GM12864 (cell line): ENCODE results near the gene VTI1A.

Source experiments
- DNase-seq: peaks from one replicate; pipeline ENCODE4 v3.0.0-alpha.2; 2011; ENCODE audit warnings: low read depth
- H3K4me3 ChIP-seq: 2 replicates; pipeline ENCODE4 v1.5.1; 2011; ENCODE audit warnings: mild to moderate bottlenecking, low read depth, low read length, control low read depth
- TF ChIP-seq, protein P1 (sequence below): IDR thresholded peaks from 2 replicates; pipeline ENCODE4 v1.5.1; 2011; ENCODE audit warnings: low read depth, mild to moderate bottlenecking, moderate library complexity, low read length, control low read depth, inconsistent platforms; ENCODE audit errors: missing control alignments

VTI1A gene

DNA sequence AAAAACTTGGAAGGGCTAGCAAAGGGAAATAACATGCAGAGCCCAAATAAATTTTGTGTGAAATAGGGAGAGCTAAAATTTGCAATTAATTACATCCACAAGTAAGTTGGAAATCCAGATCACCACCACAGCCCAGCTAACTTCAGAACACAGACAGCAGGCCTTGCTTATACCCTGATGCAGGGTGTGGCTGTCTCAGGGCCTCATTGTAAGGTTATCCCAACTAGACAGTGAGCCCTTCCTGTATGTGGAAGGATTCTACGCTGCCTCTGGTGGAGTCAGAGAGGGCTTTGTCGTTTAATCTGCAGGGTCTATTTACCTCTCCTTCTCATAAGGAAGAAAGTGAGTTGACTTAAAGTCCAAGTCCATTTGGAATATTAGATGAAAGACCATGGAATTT, 322.1 kb downstream of the VTI1A start:
- H3K4me3 ChIP-seq, result no peak overlapping the region
- no peak for DNase-seq
- TF ChIP-seq, protein P1, sequence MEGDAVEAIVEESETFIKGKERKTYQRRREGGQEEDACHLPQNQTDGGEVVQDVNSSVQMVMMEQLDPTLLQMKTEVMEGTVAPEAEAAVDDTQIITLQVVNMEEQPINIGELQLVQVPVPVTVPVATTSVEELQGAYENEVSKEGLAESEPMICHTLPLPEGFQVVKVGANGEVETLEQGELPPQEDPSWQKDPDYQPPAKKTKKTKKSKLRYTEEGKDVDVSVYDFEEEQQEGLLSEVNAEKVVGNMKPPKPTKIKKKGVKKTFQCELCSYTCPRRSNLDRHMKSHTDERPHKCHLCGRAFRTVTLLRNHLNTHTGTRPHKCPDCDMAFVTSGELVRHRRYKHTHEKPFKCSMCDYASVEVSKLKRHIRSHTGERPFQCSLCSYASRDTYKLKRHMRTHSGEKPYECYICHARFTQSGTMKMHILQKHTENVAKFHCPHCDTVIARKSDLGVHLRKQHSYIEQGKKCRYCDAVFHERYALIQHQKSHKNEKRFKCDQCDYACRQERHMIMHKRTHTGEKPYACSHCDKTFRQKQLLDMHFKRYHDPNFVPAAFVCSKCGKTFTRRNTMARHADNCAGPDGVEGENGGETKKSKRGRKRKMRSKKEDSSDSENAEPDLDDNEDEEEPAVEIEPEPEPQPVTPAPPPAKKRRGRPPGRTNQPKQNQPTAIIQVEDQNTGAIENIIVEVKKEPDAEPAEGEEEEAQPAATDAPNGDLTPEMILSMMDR, result no peak

DNA sequence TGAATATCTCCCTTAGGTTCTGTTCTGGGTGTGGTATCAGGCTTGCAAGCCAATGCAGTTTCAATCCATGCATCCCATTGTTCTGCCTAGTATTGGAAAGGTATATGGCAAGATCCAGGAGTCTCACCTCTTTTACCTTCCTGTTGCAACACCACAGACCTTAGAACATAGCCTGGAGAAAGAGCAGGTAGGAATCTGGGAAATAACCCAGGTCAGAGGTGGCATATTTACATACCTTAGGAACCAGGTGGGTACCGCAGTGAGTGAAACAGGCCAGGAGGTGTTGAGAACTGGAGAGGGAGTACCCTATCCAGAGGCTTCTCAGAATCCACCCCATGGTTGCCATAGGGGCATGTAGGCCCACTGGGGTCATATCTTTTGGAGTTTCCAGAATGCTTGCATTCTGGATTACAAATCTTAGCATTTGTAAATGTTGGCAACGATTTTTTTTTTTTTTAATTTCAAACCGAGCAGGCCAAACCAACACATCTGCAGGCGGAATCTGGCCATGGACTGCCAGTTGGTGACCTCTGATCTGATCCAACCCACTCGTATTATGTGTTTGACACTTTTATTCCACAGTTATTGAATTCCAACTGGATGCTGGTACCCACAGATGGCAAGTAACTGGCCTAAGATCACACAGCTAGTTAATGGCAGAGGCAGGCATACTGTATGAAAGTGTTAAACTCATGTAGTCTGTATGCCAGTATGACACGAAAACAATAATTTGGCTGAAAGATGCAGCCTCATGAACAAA, 322.8 kb downstream of the VTI1A start:
- TF ChIP-seq, protein P1, result no peak
- no peak overlapping the region for H3K4me3 ChIP-seq
- DNase-seq, result no peak

DNA sequence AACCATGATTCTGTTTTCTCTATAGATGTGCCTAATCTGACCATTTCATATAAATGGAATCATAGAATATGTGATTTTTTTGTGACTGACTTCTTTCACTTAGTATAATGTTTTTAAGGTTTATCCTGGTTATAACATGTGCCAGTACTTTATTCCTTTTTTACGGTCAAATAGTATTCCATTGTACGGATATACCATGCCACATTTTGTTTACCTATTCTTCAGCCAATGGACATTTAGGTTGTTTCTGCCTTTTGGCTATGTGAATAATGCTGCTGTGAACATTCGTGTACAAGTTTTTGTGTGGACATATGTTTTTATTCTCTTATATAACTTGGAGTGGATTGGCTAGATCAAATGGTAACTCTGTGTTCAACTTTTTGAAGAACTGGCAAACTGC, 324.7 kb downstream of the VTI1A start:
- H3K4me3 ChIP-seq, result no peak overlapping the region
- DNase-seq, result no peak
- TF ChIP-seq, protein P1, result no peak

DNA sequence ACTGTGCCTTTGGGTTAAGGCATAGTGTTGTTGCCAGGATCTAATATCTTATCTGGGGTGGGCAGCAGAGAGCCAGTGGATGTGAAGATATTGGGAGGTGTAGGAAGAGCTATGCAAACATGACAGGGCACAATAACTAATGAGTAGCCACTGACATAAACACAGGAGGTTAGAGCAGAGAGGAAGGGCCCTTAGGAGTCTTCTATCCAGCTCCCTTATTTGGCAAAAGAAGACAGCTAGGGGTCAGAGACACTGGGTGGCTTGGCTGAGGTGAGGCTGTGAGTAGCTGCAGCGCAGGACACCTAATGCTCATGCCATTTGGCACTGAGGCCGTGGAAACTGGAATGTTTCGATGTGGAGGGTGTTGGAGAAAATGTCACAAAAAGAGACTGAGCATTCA, 326.8 kb downstream of the VTI1A start:
- no peak for DNase-seq
- TF ChIP-seq, protein P1, result no peak
- no peak overlapping the region for H3K4me3 ChIP-seq

DNA sequence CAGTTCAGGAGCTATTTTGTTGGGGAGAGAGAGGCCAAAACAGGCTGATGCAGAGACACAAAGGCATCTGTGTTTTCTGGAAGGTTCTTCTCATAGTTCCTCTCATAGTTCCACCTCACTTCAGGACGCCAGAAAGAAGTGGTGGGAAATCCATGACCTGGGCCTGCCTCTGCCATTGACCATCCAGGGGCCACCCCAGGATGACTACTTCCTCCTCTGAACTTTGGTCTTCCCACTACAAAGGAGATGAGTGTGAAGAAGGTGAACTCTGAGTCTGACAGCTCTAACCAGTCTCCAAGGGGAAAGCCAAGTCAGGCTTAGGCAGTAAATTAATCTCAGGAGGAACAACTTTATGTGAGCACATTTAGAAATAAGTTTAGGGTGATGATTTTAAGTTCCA, 327.2 kb downstream of the VTI1A start:
- TF ChIP-seq, protein P1, result no peak
- DNase-seq, result no peak

DNA sequence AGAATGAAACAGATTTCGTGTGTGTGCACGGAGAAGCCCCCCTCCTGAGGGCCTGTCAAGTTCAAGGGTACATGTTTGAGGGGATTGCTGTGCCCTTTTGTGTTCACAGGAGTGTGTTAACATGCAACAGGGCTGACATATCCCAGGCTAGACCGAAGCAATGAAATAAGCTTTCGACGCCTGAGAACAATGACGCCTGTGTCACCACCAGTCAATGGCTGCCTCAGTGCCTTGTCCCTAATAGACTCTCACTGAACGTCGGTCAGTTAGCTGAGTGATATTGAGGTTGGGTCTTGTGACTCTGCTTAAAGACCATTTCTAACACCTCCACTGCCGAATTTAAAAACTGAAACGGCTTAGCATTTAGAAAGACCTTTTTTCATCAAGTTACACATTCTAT, 327.8 kb downstream of the VTI1A start:
- TF ChIP-seq, protein P1, result no peak
- no peak overlapping the region for H3K4me3 ChIP-seq
- no peak for DNase-seq

More for the DNA sequence above, 327.2 kb downstream of the VTI1A start:
- no peak overlapping the region for H3K4me3 ChIP-seq

DNA sequence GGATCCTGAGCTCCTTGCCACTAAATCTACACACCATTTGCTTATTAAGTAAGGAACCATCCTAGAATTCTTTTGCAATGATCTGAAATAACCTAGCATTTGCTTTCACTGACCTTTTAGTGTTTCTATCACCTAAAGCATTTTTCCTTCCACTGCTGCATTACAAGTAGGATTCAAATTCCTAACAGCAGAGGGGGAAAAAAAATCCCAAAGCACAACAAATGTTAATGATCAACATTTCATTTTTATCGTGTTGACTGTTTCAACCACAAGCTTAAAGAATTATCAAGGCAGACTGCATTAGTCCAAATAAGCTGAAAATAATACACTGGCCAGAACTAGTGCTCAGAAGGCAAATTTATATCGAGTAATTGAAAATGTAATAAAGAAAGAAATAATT, 328.4 kb downstream of the VTI1A start:
- no peak overlapping the region for H3K4me3 ChIP-seq
- TF ChIP-seq, protein P1, result no peak
- DNase-seq, result no peak
